Islet precursor cell (in vitro differentiated cells): Measurements from ENCODE around the gene MTCH2.

Experiments
- DNase-seq: peaks from one replicate; pipeline ENCODE4 v3.0.0-alpha.2; 2018

The MTCH2 gene

GRCh38 chr11:47589118-47589517, 53.2 kb downstream of the MTCH2 start:
- DNase-seq: no peak

DNA sequence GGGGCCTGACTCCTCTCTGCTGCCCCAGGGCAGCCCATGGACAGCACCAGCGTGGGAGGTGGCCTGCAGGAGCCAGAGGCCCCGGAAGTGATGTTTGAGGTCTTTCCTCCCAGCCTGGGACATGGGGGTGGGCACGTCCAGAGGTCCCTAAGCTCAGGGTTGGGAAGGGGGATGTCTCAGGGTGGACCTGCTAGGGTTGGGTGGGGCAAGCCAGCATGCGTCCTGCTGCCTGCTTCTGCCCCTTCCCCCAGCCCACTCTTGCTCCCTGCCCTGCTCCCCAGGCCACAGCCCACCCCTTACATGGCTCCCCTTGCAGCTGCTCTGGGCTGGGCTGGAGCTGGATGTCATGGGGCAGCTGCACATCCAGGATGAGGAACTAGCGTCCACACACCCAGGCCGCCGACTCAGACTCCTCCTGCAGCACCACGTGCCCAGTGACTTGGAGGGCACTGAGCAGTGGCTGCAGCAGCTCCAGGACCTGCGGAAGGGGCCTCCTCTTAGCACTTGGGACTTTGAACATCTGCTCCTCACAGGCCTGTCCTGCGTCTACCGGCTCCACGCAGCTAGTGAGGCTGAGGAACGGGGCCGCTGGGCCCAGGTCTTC, 54.5 kb downstream of the MTCH2 start:
- no peak for DNase-seq

DNA sequence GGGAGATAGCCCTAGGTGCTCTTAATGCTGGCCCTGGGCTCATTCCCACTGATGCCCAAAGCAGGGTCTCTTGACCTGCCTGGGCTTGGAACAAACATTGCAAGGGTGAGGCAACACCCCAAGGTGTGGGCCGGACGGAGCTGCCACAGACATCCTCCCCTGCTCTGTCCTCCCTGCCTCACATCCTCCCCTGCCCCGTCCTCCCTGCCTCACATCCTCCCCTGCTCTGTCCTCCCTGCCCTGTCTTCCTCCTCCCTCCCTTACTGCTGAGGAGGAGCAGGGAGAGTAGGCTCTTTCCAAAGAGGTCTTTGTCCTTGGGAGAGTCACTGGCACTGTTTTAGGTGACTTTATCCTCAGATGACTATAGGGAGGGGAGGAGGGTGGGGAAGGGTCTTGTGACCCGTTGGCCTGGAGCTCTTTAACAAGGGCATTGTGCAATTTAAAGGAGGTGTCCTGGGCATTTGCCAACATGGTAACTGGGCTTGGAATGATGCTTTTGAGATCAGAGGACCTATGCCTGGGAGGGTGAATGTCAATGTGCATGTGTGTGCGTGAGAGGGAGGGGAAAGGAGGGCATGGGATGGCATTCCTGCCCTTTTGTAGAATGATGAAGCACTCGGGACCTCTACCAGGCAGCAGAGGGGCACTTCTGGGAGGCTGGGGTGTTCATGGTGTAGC, 55.2 kb downstream of the MTCH2 start:
- DNase-seq: no peak

- DNase-seq: no peak
Observed at GRCh38 chr11:47586098-47586855, 56.1 kb downstream of the MTCH2 start, which contains the start of gene FAM180B. Gene FAM180B (plus strand): TSS chr11:47586678. CDS start chr11:47586769, 91 bp downstream.

GRCh38 chr11:47583844-47584243, 58.5 kb downstream of the MTCH2 start:
- DNase-seq: no peak

DNA sequence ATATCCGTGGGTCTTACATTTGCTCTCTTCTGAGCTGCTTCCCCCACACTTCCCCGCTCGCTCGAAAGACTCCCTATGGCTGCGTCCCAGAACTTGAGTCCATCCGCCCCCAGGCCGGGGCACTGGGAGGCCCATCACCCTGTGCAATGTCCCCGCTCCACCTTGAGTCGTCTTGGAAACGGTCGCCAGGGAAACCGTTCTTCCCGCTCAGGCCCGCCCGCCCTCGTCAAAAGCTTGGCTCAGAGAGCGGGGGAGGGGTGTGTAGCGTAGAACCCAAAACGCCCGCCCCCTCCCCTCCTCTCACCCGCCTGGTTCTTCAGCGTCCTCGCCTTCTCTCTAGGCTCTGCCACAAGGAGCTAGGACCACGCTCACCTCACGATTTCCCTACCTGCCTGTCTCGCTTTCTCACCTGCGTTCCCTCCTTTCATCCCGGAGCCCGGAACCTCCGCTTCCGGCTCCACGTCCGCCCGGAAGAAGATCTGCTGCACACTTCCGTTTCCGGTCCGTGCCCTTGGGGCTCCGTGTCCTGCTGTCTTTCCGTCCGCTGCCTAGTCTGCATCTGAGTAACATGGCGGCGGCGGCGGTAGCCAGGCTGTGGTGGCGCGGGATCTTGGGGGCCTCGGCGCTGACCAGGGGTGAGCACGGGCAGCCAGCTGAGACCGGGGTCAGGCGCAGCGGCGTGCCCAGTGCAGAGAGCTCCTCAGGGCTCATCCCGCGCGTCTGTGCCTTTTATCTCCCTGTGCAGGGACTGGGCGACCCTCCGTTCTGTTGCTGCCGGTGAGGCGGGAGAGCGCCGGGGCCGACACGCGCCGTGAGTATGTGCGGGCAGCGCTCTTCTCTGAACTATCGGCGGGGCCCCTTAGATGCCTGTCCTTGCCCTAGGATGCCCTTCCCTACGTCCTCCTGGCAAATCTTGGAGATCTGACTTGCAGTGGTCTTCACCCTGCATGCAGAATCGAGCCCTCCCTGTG, 63.5 kb downstream of the MTCH2 start, which contains the start of the genes KBTBD4 and NDUFS3:
TSS of gene KBTBD4 (minus strand) at position 447 of the 971 bp plus-strand sequence. CDS start at position 428, 19 bp downstream.
TSS of gene NDUFS3 (plus strand) at position 551 of the 971 bp plus-strand sequence. CDS start at position 569, 18 bp downstream.
- DNase-seq: peak; percentile 95

DNA sequence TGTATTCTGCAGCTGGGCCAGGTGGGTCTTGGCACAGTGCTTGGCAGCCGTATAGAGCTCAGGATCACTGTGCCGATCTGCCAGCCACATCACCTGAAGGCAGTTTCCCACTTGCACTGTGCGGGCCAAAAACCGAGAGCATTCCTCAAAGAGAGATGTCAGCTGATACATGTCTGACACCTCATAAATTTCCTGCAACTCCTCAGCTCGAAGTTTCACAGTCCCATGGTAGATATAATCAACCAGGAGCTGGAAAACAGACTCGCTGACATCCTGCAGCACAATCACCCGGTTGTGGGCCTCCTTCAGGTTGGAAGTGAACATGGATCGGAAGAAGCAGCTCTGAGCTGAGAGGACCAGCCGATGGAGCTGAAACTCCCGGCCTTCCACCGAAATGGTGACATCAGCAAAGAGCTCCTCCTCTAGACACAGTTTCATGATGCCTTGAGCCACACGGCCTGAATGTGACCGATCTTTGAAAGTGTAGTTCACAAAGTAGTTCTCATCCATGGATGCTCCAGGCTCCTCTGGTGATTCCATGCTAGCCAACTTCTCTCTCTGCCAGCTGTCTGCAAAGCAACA, 64.8 kb downstream of the MTCH2 start:
- no peak for DNase-seq

DNA sequence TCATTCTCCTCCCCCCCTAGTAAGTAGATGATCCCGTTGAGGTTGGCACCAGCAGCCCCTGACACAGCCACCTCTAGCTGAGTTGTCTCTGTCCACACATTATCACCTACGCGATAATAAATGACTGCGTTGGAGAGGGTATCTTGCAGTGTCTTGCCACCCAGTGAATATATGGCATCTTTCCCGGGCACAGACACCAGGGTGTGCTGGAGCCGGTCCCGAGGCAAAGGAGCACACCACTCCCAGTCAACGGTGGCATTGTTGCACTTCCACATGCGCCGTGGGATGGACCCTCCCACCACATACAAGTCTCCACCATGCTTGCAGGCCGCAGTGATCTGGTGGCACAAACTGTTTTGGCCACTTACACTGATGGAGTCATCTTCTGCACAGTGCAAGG, 69.0 kb downstream of the MTCH2 start:
- no peak for DNase-seq

GRCh38 chr11:47572715-47573255, 69.6 kb downstream of the MTCH2 start:
- no peak for DNase-seq

DNA sequence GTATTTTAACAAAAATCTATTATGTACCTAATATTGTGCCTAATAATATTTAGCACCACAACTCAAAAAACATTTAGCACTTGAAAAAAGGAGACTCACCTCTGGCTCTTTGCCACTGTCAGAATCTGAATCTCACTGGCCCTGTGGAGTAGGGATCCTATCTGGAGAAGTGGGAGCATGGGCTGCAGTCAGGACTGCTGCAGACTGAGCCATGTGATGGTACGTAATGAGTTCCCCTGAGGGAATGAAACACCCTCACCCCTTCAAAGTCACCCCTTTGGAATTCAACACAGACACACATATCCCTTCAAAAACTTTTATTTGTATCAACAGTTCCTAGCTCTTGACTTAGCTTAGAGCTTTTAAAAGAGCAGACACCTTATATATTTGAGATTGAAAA, 70.5 kb downstream of the MTCH2 start:
- no peak for DNase-seq

GRCh38 chr11:47571357-47571729, 71.0 kb downstream of the MTCH2 start:
- DNase-seq: no peak

DNA sequence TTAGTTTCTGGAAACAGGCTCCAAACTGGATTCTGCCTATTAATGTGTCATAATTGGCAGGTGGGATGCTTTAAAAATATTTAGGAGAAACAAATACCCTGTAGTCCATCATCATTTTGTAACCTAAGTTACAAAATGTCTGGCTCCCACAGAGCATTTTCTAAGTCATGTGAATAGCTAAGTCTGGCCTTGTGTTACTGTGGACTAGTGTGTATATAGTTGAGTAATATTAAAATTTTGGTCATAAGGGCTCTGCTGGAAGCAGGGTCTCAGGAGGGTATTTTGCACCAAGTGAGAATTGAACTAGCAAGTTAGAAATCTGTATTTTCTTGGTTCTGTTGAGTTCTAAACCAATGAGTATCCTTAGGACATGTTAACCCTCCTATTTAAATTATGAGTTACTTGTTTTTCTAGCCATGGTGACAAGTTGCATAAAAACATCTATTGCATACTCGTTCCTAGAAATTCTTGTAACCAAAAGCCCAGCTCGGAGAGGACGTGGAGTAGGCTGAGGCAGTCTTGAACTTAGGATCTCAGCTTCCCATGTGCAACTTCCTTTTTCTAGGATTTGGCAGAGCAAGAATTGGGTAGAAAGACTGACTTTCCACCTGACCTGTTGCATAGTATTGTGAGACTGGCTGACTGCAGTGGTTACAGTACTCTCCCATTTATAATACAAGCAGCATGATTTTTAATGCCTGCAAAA, 71.6 kb downstream of the MTCH2 start:
- DNase-seq: no peak

DNA sequence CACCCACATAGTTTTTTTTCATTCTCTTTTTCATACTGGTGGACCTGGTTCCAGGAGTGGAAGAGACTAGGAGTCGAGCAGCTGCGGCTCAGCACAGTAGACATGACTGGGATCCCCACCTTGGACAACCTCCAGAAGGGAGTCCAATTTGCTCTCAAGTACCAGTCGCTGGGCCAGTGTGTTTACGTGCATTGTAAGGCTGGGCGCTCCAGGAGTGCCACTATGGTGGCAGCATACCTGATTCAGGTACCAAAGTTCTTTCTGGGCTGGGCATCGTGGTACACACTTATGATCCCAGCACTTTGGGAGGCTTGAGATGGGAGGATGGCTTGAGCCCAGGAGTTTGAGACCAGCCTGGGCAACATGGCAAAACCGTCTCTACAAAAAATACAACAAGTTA, 72.7 kb downstream of the MTCH2 start:
- no peak for DNase-seq
